GM18505 (cell line): ENCODE data around the gene MTERF1.
"Not testable (repeated sequence)": the region's sequence is repeated elsewhere in the genome, so short reads cannot be mapped to it uniquely, and the experiment has no call there.

ENCODE experiments used
- ATAC-seq: cut with Tn5 transposase; IDR thresholded peaks from one replicate; pipeline ENCODE4 v1.9.1; 2021; ENCODE audit not compliant: unreplicated experiment
- POLR2A ChIP-seq: IDR thresholded peaks from 4 replicates; pipeline ENCODE4 v1.6.1; 2011; ENCODE audit warnings: borderline replicate concordance; ENCODE audit not compliant: insufficient read depth, insufficient read length; ENCODE audit errors: extremely low read depth

Gene MTERF1

GRCh38 chr7:91869661-91870060 lies 10.8 kb downstream of the MTERF1 start:
- no peak for ATAC-seq
- no peak for TF ChIP-seq POLR2A

DNA sequence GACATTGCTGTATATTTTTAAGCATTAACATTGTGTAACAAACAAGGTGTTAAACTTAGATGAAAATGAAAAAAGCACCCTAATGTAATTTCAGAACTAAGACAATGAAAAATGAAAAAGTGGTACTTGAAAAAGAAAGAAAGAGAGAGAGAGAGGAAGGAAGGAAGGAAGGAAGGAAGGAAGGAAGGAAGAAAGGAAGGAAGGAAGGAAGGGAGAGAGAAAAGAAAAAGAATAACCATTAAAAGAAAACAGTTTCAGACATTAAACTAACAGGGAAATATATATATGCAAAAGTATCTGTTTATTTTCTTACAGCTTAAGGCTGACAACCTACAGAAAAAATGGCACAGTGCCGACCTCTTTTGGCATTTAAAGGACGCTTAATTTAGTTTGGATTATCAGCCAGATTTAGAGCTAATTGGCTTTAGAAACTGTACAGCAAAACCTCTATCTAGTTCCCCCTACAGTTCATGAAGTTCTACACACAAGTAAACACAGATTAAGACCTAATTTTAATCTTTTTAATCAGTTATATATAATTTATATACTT lies 13.8 kb downstream of the MTERF1 start:
- TF ChIP-seq POLR2A, result no peak
- no peak for ATAC-seq

- no peak for ATAC-seq
- no peak for TF ChIP-seq POLR2A
Measured at GRCh38 chr7:91865511-91865910, 15.0 kb downstream of the MTERF1 start.

DNA sequence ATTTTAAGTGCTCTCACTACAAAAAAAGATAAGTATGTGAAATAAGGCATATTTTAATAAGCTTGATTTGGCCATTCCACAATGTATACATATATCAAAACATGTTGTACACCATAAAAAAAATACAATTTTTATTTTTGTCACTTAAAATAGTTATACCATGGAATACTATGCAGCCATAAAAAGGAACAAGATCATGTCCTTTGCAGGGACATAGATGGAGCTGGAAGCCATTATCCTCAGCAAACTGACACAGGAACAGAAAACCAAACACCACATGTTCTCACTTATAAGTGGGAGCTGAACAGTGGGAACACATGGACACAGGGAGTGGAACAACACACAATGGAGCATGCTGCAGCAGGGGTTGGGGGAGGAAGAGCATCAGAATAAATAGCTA lies 15.9 kb downstream of the MTERF1 start:
- ATAC-seq, result not testable (repeated sequence)

GRCh38 chr7:91864070-91864469 lies 16.4 kb downstream of the MTERF1 start:
- no peak for TF ChIP-seq POLR2A
- ATAC-seq, result no peak

- no peak for ATAC-seq
- no peak for TF ChIP-seq POLR2A
Measured at GRCh38 chr7:91852263-91852741, 28.2 kb downstream of the MTERF1 start.

DNA sequence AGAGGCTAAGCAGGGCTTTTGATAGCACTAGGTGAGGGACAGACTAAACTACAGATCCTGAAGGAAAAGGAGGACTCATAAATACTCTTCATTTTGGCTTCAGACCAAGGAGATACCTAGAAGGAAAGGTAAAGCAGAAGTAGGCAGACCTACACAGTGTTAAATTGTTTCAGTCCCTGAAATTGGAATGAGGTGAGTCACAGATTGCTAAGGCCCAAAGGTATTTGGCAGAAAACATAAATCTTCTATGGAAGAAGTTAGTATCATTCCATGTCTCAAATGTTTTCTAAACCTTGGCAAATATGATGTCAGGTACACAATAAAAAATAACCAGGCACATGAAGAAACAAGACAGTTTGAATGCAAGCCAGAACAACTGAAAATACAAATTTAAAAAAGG lies 30.0 kb downstream of the MTERF1 start:
- no peak for TF ChIP-seq POLR2A
- no peak for ATAC-seq

- ATAC-seq, result no peak
Measured at GRCh38 chr7:91847876-91848588, 32.5 kb downstream of the MTERF1 start.

GRCh38 chr7:91847231-91847630 lies 33.3 kb downstream of the MTERF1 start:
- TF ChIP-seq POLR2A, result no peak

More at GRCh38 chr7:91847876-91848588, 32.5 kb downstream of the MTERF1 start:
- no peak for TF ChIP-seq POLR2A

GRCh38 chr7:91846436-91846835 lies 34.1 kb downstream of the MTERF1 start:
- ATAC-seq, result no peak
- TF ChIP-seq POLR2A, result no peak

More at GRCh38 chr7:91847231-91847630, 33.3 kb downstream of the MTERF1 start:
- ATAC-seq, result no peak

GRCh38 chr7:91843831-91844230 lies 36.7 kb downstream of the MTERF1 start:
- TF ChIP-seq POLR2A, result no peak
- peak; percentile 95 for ATAC-seq

DNA sequence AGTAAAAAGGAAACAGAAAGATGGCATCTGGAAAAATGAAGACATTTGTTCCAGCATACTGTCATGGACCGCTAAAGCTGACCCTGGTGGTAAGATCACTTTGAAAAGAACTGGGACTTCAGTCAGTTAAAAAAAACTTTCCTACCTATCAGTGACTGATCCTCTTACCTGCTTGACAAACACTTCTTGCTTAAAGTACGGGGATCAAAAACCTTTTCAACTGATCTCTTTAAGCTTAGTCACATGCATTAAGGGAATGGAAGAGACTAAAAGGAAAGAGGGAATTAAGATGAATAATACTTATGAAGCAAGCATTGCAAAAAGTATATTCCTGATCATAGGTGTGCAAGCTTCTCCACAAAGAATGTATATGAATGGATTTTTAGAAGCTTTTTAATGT lies 42.1 kb downstream of the MTERF1 start:
- TF ChIP-seq POLR2A, result no peak
- ATAC-seq, result no peak

GRCh38 chr7:91837397-91838070 lies 43.0 kb downstream of the MTERF1 start:
- no peak for TF ChIP-seq POLR2A
- no peak for ATAC-seq

DNA sequence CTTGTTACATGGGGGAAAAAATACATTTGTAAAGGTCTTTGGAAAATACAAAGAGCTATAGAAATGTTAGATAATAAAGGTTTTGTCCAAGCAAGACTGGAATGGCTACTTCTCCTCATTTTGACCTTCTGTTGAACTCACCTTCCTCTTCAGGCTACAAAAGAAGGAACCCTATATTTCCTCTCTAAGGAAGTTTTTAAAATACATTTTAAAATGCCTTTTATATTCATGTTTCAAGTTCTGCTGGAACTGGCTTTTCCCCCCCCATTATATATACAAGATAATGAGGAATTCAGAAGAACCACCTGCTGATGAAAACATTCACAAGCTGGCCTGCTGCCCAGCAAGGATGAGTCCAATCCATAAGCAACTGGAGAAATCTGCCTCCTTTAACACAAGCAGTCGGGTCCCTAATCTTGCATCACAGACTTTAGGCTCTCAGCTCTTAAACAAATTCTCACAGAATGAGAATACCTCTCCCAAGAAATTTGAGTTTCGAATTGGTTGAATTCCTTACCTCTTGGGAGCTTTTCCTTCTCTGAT lies 44.6 kb downstream of the MTERF1 start:
- ATAC-seq, result no peak
- no peak for TF ChIP-seq POLR2A
